Stimulated activated CD4-positive, alpha-beta T cell treated with anti-CD3 and anti-CD28 coated beads, Interleukin-4, amount 100 ng/mL, for 24 hours (primary cell): Measurements from ENCODE around the gene NPEPL1.
A peak's percentile ranks its signal among the peaks of the same experiment; 100 is the strongest.
"Not testable (repeated sequence)": the region's sequence is repeated elsewhere in the genome, so short reads cannot be mapped to it uniquely, and the experiment has no call there.

Source experiments
- DNase-seq: peaks from one replicate; pipeline ENCODE4 v3.0.0-alpha.2; 2020

Gene NPEPL1

GRCh38 chr20:58692579-58693225 is at the start of gene NPEPL1:
Gene NPEPL1, plus strand, starts transcription at chr20:58692800. Its CDS starts 101 bp downstream, at chr20:58692901.
- DNase-seq, result peak; percentile 58

GRCh38 chr20:58642896-58643295 is 49.7 kb upstream of the NPEPL1 start:
- DNase-seq, result not testable (repeated sequence)

GRCh38 chr20:58645412-58645968 is 47.1 kb upstream of the NPEPL1 start:
- no peak for DNase-seq

GRCh38 chr20:58646257-58646656 is 46.3 kb upstream of the NPEPL1 start:
- no peak for DNase-seq

GRCh38 chr20:58646703-58647102 is 45.9 kb upstream of the NPEPL1 start:
- no peak for DNase-seq

GRCh38 chr20:58647162-58647795 is 45.3 kb upstream of the NPEPL1 start:
- DNase-seq, result no peak

GRCh38 chr20:58647796-58648501 is 44.7 kb upstream of the NPEPL1 start:
- no peak for DNase-seq

- DNase-seq, result not testable (repeated sequence)
Observed at GRCh38 chr20:58648502-58648825, 44.1 kb upstream of the NPEPL1 start.

GRCh38 chr20:58649288-58650180 is 43.1 kb upstream of the NPEPL1 start:
- peak; percentile 42 for DNase-seq

- DNase-seq, result peak; percentile 43
Observed at GRCh38 chr20:58650181-58650775, 42.3 kb upstream of the NPEPL1 start.

- peak; percentile 91 for DNase-seq
Observed at GRCh38 chr20:58650776-58651558, 41.6 kb upstream of the NPEPL1 start, which contains the start of gene STX16. Gene STX16, plus strand, starts transcription at chr20:58651283. Its CDS starts 724 bp downstream, at chr20:58652007.

- no peak for DNase-seq
Observed at GRCh38 chr20:58651559-58651945, 41.0 kb upstream of the NPEPL1 start.

- DNase-seq, result peak; percentile 62
Observed at GRCh38 chr20:58651946-58652605, 40.5 kb upstream of the NPEPL1 start.

- no peak for DNase-seq
Observed at GRCh38 chr20:58652606-58653294, 39.9 kb upstream of the NPEPL1 start.

- DNase-seq, result no peak
Observed at GRCh38 chr20:58654337-58654736, 38.3 kb upstream of the NPEPL1 start.

GRCh38 chr20:58655328-58656107 is 37.1 kb upstream of the NPEPL1 start:
- DNase-seq, result no peak

GRCh38 chr20:58656831-58657230 is 35.8 kb upstream of the NPEPL1 start:
- no peak for DNase-seq

- DNase-seq, result no peak
Observed at GRCh38 chr20:58657262-58657661, 35.3 kb upstream of the NPEPL1 start.

GRCh38 chr20:58657986-58658385 is 34.6 kb upstream of the NPEPL1 start:
- no peak for DNase-seq
